H7 (cell line): Measurements from ENCODE around the gene SHCBP1L. TPM values are rescaled to one million over a fixed set of nuclear protein-coding genes. Genes with fewer than 3 reads are reported as not detected.
"Not testable (repeated sequence)": the region's sequence is repeated elsewhere in the genome, so short reads cannot be mapped to it uniquely, and the experiment has no call there.

ENCODE experiments used
- DNase-seq: peaks from one replicate; pipeline ENCODE4 v3.0.0; 2012
- H3K27me3 ChIP-seq: 2 replicates; pipeline ENCODE4 v1.6.0; 2011; ENCODE audit warnings: mild to moderate bottlenecking, low read length; ENCODE audit not compliant: control insufficient read depth, insufficient read depth
- H3K36me3 ChIP-seq: replicated peaks from 2 replicates; pipeline ENCODE4 v1.5.1; 2011; ENCODE audit warnings: low read length; ENCODE audit not compliant: control insufficient read depth, insufficient read depth
- H3K4me3 ChIP-seq: 2 replicates; pipeline ENCODE4 v1.5.1; 2011; ENCODE audit warnings: low read depth, mild to moderate bottlenecking, control low read depth, low read length, moderate library complexity; ENCODE audit not compliant: insufficient read depth
- total RNA-seq: library from RNA; depleted of rRNA; stranded (reverse); fragments of >200 nt; shearing (Covaris generic); gene quantifications from 2 replicates; pipeline ENCODE4 v1.2.3, GENCODE V29; 2014

The SHCBP1L gene
- total RNA-seq, 1 experiment from 2014 or later: not detected

- not testable (repeated sequence) for H3K4me3 ChIP-seq, H3K36me3 ChIP-seq, H3K27me3 ChIP-seq
- DNase-seq: peak; percentile 78
These were observed 10.8 kb downstream of the SHCBP1L start for GRCh38 chr1:182942145-182942544.

- no peaks in the 10 kb centered on the region; the same call in 1 of the 2 replicates for H3K27me3 ChIP-seq
- H3K4me3 ChIP-seq: no peak overlapping the region
- no peaks in the 10 kb centered on the region for H3K36me3 ChIP-seq
- no peak for DNase-seq
These were observed 13.6 kb downstream of the SHCBP1L start for GRCh38 chr1:182939413-182939812.

GRCh38 chr1:182935716-182936115 lies 17.2 kb downstream of the SHCBP1L start:
- no peaks in the 10 kb centered on the region for H3K36me3 ChIP-seq

GRCh38 chr1:182930985-182931384 lies 22.0 kb downstream of the SHCBP1L start:
- no peaks in the 10 kb centered on the region for H3K36me3 ChIP-seq
- DNase-seq: no peak
- no peaks in the 10 kb centered on the region for H3K27me3 ChIP-seq
- H3K4me3 ChIP-seq: no peak overlapping the region

More at GRCh38 chr1:182935716-182936115, 17.2 kb downstream of the SHCBP1L start:
- Histone ChIP-seq H3K4me3 (no peak overlapping the region), H3K27me3 (no peaks in the 10 kb centered on the region)
- DNase-seq: no peak

GRCh38 chr1:182927693-182928433 lies 25.1 kb downstream of the SHCBP1L start:
- Histone ChIP-seq H3K36me3 (no peaks in the 10 kb centered on the region), H3K27me3 (no peaks in the 10 kb centered on the region), H3K4me3 (no peak overlapping the region)
- no peak for DNase-seq

- no peak for DNase-seq
- Histone ChIP-seq H3K36me3 (no peaks in the 10 kb centered on the region), H3K4me3 (no peak overlapping the region), H3K27me3 (no peaks in the 10 kb centered on the region)
These were observed 27.3 kb downstream of the SHCBP1L start for GRCh38 chr1:182925661-182926060.

GRCh38 chr1:182917378-182917777 lies 35.6 kb downstream of the SHCBP1L start:
- no peaks in the 10 kb centered on the region for H3K36me3 ChIP-seq
- no peak for DNase-seq
- no peak overlapping the region for H3K4me3 ChIP-seq
- H3K27me3 ChIP-seq: no peaks in the 10 kb centered on the region

- Histone ChIP-seq H3K4me3 (no peak overlapping the region), H3K27me3 (no peaks in the 10 kb centered on the region), H3K36me3 (no peaks in the 10 kb centered on the region)
- no peak for DNase-seq
These were observed 39.6 kb downstream of the SHCBP1L start for GRCh38 chr1:182913401-182913800.

GRCh38 chr1:182910143-182910542 lies 42.8 kb downstream of the SHCBP1L start:
- Histone ChIP-seq H3K4me3 (no peak overlapping the region), H3K36me3 (no peaks in the 10 kb centered on the region), H3K27me3 (no peaks in the 10 kb centered on the region)
- peak; percentile 39 for DNase-seq

- no peaks in the 10 kb centered on the region for H3K27me3 ChIP-seq
- H3K36me3 ChIP-seq: no peaks in the 10 kb centered on the region
- no peak for DNase-seq
- H3K4me3 ChIP-seq: no peak overlapping the region
These were observed 43.4 kb downstream of the SHCBP1L start for GRCh38 chr1:182909578-182909977.

- DNase-seq: no peak
- Histone ChIP-seq H3K4me3 (no peak overlapping the region), H3K36me3 (no peaks in the 10 kb centered on the region)
These were observed 47.6 kb downstream of the SHCBP1L start for GRCh38 chr1:182905321-182905720.

GRCh38 chr1:182901946-182902345 lies 51.0 kb downstream of the SHCBP1L start:
- not testable (repeated sequence) for H3K36me3 ChIP-seq, DNase-seq, H3K4me3 ChIP-seq, H3K27me3 ChIP-seq

More at GRCh38 chr1:182905321-182905720, 47.6 kb downstream of the SHCBP1L start:
- no peaks in the 10 kb centered on the region for H3K27me3 ChIP-seq

GRCh38 chr1:182897696-182898095 lies 55.3 kb downstream of the SHCBP1L start:
- no peaks in the 10 kb centered on the region for H3K36me3 ChIP-seq
- no peak for DNase-seq

GRCh38 chr1:182890927-182891610 lies 61.9 kb downstream of the SHCBP1L start:
- Histone ChIP-seq H3K4me3 (no peak overlapping the region), H3K27me3 (no peaks in the 10 kb centered on the region), H3K36me3 (peaks cover 9% of the 10 kb centered on the region)
- DNase-seq: no peak

More at GRCh38 chr1:182897696-182898095, 55.3 kb downstream of the SHCBP1L start:
- no peak overlapping the region for H3K4me3 ChIP-seq
- H3K27me3 ChIP-seq: no peaks in the 10 kb centered on the region

GRCh38 chr1:182889997-182890396 lies 63.0 kb downstream of the SHCBP1L start:
- H3K36me3 ChIP-seq: peaks cover 14% of the 10 kb centered on the region
- no peak for DNase-seq

More at GRCh38 chr1:182889997-182890396, 63.0 kb downstream of the SHCBP1L start:
- Histone ChIP-seq H3K27me3 (no peaks in the 10 kb centered on the region), H3K4me3 (no peak overlapping the region)
